ENCODE data around the gene RPTOR. TPM values are rescaled to one million over a fixed set of nuclear protein-coding genes. Genes with fewer than 3 reads are reported as not detected.

The RPTOR gene
- total RNA-seq, 1 donor from 2014 or later = 32.0 TPM

- no peak for TF ChIP-seq EZH2 (IDR thresholded peaks at IDR 0.05; ENCODE audit: insufficient read depth, low read length)
- no peak for TF ChIP-seq CTCF (IDR thresholded peaks at IDR 0.05; ENCODE audit: insufficient read depth, low read depth, low read length)
- Mint-ChIP-seq H3K4me1 (ENCODE audit: low read depth, unreplicated experiment) (peaks cover 36% of the 10 kb centered on the region), H3K27me3 (ENCODE audit: low read depth, unreplicated experiment) (no peaks in the 10 kb centered on the region), H3K27ac (ENCODE audit: unreplicated experiment) (no peak overlapping the region), H3K4me3 (ENCODE audit: unreplicated experiment) (no peak overlapping the region), H3K9me3 (ENCODE audit: unreplicated experiment) (no peaks in the 10 kb centered on the region), H3K36me3 (ENCODE audit: low read depth, unreplicated experiment) (peaks cover 11% of the 10 kb centered on the region)
- H4K20me1 ChIP-seq (ENCODE audit: insufficient read depth, low read length) = peaks cover 78% of the 10 kb centered on the region
- no peak overlapping the region for H2AFZ ChIP-seq (ENCODE audit: low read depth, low read length)
- no peaks in the 10 kb centered on the region for H3K9me3 ChIP-seq (ENCODE audit: insufficient read depth, low read depth, low read length)
- H3K9ac ChIP-seq (ENCODE audit: low read length) = no peak overlapping the region
- H3K79me2 ChIP-seq (ENCODE audit: insufficient read depth, low read length) = peaks cover 45% of the 10 kb centered on the region
- H3K4me2 ChIP-seq (ENCODE audit: low read length) = peak overlapping the region; percentile 70
- no peak overlapping the region for H3K4me3 ChIP-seq (ENCODE audit: insufficient read depth, low read depth, low read length)
- DNase-seq (ENCODE audit: low read depth) = no peak
- peaks cover 37% of the 10 kb centered on the region for H3K4me1 ChIP-seq (ENCODE audit: insufficient read depth, low read length)
- no peaks in the 10 kb centered on the region for H3K27me3 ChIP-seq (ENCODE audit: insufficient read depth, low read length)
- no peak for FAIRE-seq
- H3K36me3 ChIP-seq (ENCODE audit: insufficient read depth, low read length) = no peaks in the 10 kb centered on the region
- peak overlapping the region; percentile 48 for H3K27ac ChIP-seq (ENCODE audit: low read depth, low read length)
Observed at GRCh38 chr17:80650331-80650672, 105.7 kb downstream of the RPTOR start.

- Histone ChIP-seq H3K4me2 (ENCODE audit: low read length) (no peak overlapping the region), H3K9me3 (ENCODE audit: insufficient read depth, low read depth, low read length) (no peaks in the 10 kb centered on the region), H3K9ac (ENCODE audit: low read length) (no peak overlapping the region), H3K27me3 (ENCODE audit: insufficient read depth, low read length) (no peaks in the 10 kb centered on the region), H3K4me1 (ENCODE audit: insufficient read depth, low read length) (peaks cover 37% of the 10 kb centered on the region), H3K27ac (ENCODE audit: low read depth, low read length) (no peak overlapping the region), H3K79me2 (ENCODE audit: insufficient read depth, low read length) (peaks cover 45% of the 10 kb centered on the region), H4K20me1 (ENCODE audit: insufficient read depth, low read length) (peaks cover 72% of the 10 kb centered on the region), H3K36me3 (ENCODE audit: insufficient read depth, low read length) (no peaks in the 10 kb centered on the region), H2AFZ (ENCODE audit: low read depth, low read length) (no peak overlapping the region), H3K4me3 (ENCODE audit: insufficient read depth, low read depth, low read length) (no peak overlapping the region)
- Mint-ChIP-seq H3K36me3 (ENCODE audit: low read depth, unreplicated experiment) (peaks cover 14% of the 10 kb centered on the region), H3K4me3 (ENCODE audit: unreplicated experiment) (no peak overlapping the region), H3K9me3 (ENCODE audit: unreplicated experiment) (no peaks in the 10 kb centered on the region), H3K27me3 (ENCODE audit: low read depth, unreplicated experiment) (no peaks in the 10 kb centered on the region), H3K4me1 (ENCODE audit: low read depth, unreplicated experiment) (peaks cover 35% of the 10 kb centered on the region), H3K27ac (ENCODE audit: unreplicated experiment) (no peak overlapping the region)
- DNase-seq (ENCODE audit: low read depth) (no peak), FAIRE-seq (no peak)
- TF ChIP-seq EZH2 (IDR thresholded peaks at IDR 0.05; ENCODE audit: insufficient read depth, low read length) = no peak
- no peak for TF ChIP-seq CTCF (IDR thresholded peaks at IDR 0.05; ENCODE audit: insufficient read depth, low read depth, low read length)
Observed at GRCh38 chr17:80650751-80651518, 106.3 kb downstream of the RPTOR start.

DNA sequence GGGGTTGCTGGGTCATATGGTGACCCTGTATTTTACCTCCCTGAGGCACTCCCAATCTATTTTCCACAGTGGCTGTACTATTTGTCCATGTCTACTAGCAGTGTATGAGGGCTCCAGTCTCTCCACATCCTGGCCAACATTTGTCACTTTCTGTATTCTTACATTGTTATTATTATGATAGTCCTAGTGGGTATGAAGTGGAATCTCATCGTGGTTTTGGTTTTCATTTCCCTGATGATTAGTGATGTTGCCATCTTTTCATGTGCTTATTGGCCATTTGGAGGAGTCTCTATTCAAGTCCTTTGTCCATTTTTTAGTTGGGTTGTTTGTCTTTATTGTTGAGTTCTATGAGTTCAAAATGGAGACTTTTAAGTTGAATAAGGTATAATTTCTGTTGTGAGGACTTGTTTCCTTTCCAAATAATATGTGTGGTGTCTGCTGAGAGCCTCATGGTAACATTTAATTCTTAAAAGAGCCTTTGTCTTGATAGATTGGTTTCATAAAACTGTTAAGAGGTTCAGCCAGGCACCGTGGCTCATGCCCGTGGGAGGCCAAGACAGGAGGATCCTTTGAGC lies 108.2 kb downstream of the RPTOR start:
- Histone ChIP-seq H3K4me2 (ENCODE audit: low read length) (no peak overlapping the region), H3K27me3 (ENCODE audit: insufficient read depth, low read length) (no peaks in the 10 kb centered on the region), H3K9ac (ENCODE audit: low read length) (no peak overlapping the region), H2AFZ (ENCODE audit: low read depth, low read length) (no peak overlapping the region), H3K4me1 (ENCODE audit: insufficient read depth, low read length) (peaks cover 31% of the 10 kb centered on the region), H3K9me3 (ENCODE audit: insufficient read depth, low read depth, low read length) (peaks cover 2% of the 10 kb centered on the region), H3K4me3 (ENCODE audit: insufficient read depth, low read depth, low read length) (no peak overlapping the region), H4K20me1 (ENCODE audit: insufficient read depth, low read length) (peaks cover 71% of the 10 kb centered on the region), H3K79me2 (ENCODE audit: insufficient read depth, low read length) (peaks cover 59% of the 10 kb centered on the region), H3K36me3 (ENCODE audit: insufficient read depth, low read length) (no peaks in the 10 kb centered on the region), H3K27ac (ENCODE audit: low read depth, low read length) (no peak overlapping the region)
- H3K4me3 Mint-ChIP-seq (ENCODE audit: unreplicated experiment) = no peak overlapping the region
- H3K27ac Mint-ChIP-seq (ENCODE audit: unreplicated experiment) = no peak overlapping the region
- no peaks in the 10 kb centered on the region for H3K27me3 Mint-ChIP-seq (ENCODE audit: low read depth, unreplicated experiment)
- H3K36me3 Mint-ChIP-seq (ENCODE audit: low read depth, unreplicated experiment) = peaks cover 14% of the 10 kb centered on the region
- FAIRE-seq (no peak), DNase-seq (ENCODE audit: low read depth) (no peak)
- no peaks in the 10 kb centered on the region for H3K9me3 Mint-ChIP-seq (ENCODE audit: unreplicated experiment)
- peaks cover 26% of the 10 kb centered on the region for H3K4me1 Mint-ChIP-seq (ENCODE audit: low read depth, unreplicated experiment)
- TF ChIP-seq EZH2 (IDR thresholded peaks at IDR 0.05; ENCODE audit: insufficient read depth, low read length) (no peak), CTCF (IDR thresholded peaks at IDR 0.05; ENCODE audit: insufficient read depth, low read depth, low read length) (no peak)
